MG63 (cell line): ENCODE measurements around the gene MAPK6. TPM values are rescaled to one million over a fixed set of nuclear protein-coding genes. Genes with fewer than 3 reads are reported as not detected.

Experiments
- DNase-seq: peaks from one replicate; pipeline ENCODE4 v3.0.0-alpha.2; 2020
- H3K27me3 ChIP-seq: fragments of 250-450 bp; sonication (Bioruptor Pico); 2 replicates; pipeline ENCODE4 v1.5.1; 2020; ENCODE audit warnings: mild to moderate bottlenecking, moderate library complexity
- H3K36me3 ChIP-seq: fragments of 250-450 bp; sonication (Bioruptor Pico); 2 replicates; pipeline ENCODE4 v1.5.1; 2020; ENCODE audit warnings: mild to moderate bottlenecking, moderate library complexity
- H3K4me3 ChIP-seq: fragments of 250-450 bp; sonication (Bioruptor Pico); 2 replicates; pipeline ENCODE4 v1.5.1; 2020; ENCODE audit warnings: mild to moderate bottlenecking, moderate library complexity
- H3K9me3 ChIP-seq: fragments of 250-450 bp; sonication (Bioruptor Pico); 2 replicates; pipeline ENCODE4 v1.5.1; 2020; ENCODE audit warnings: mild to moderate bottlenecking, moderate library complexity
- total RNA-seq: library from RNA; depleted of rRNA; stranded (reverse); fragments of >200 nt; shearing (Covaris generic); gene quantifications from 2 replicates; pipeline ENCODE4 v1.2.3, GENCODE V29; 2014; ENCODE audit warnings: low replicate concordance

MAPK6 gene
- total RNA-seq, 1 experiment from 2014 or later = 36.3 TPM

GRCh38 chr15:52005748-52006701 is 13.0 kb upstream of the MAPK6 start:
- DNase-seq = peak; percentile 45
- Histone ChIP-seq H3K27me3 (no peaks in the 10 kb centered on the region), H3K4me3 (no peak overlapping the region), H3K36me3 (no peaks in the 10 kb centered on the region), H3K9me3 (no peaks in the 10 kb centered on the region)

GRCh38 chr15:52006702-52007340 is 12.2 kb upstream of the MAPK6 start:
- no peaks in the 10 kb centered on the region for H3K9me3 ChIP-seq
- H3K4me3 ChIP-seq = no peak overlapping the region
- H3K27me3 ChIP-seq = no peaks in the 10 kb centered on the region
- no peaks in the 10 kb centered on the region for H3K36me3 ChIP-seq
- DNase-seq = no peak

GRCh38 chr15:52008359-52008697 is 10.7 kb upstream of the MAPK6 start:
- Histone ChIP-seq H3K4me3 (no peak overlapping the region), H3K36me3 (no peaks in the 10 kb centered on the region), H3K9me3 (no peaks in the 10 kb centered on the region), H3K27me3 (no peaks in the 10 kb centered on the region)
- DNase-seq = no peak

GRCh38 chr15:52008698-52009434 is 10.2 kb upstream of the MAPK6 start:
- no peaks in the 10 kb centered on the region for H3K27me3 ChIP-seq
- H3K36me3 ChIP-seq = no peaks in the 10 kb centered on the region
- no peaks in the 10 kb centered on the region for H3K9me3 ChIP-seq
- no peak for DNase-seq
- H3K4me3 ChIP-seq = no peak overlapping the region

- no peaks in the 10 kb centered on the region for H3K9me3 ChIP-seq
- H3K36me3 ChIP-seq = no peaks in the 10 kb centered on the region
- DNase-seq = peak; percentile 83
- no peak overlapping the region for H3K4me3 ChIP-seq
- H3K27me3 ChIP-seq = no peaks in the 10 kb centered on the region
Observed at GRCh38 chr15:52010633-52011595, 8.1 kb upstream of the MAPK6 start.

GRCh38 chr15:52011711-52012144 is 7.3 kb upstream of the MAPK6 start:
- Histone ChIP-seq H3K36me3 (no peaks in the 10 kb centered on the region), H3K27me3 (no peaks in the 10 kb centered on the region), H3K4me3 (no peak overlapping the region), H3K9me3 (no peaks in the 10 kb centered on the region)
- DNase-seq = no peak

GRCh38 chr15:52012210-52012609 is 6.8 kb upstream of the MAPK6 start:
- Histone ChIP-seq H3K9me3 (no peaks in the 10 kb centered on the region), H3K27me3 (no peaks in the 10 kb centered on the region), H3K36me3 (no peaks in the 10 kb centered on the region), H3K4me3 (no peak overlapping the region)
- DNase-seq = no peak

GRCh38 chr15:52013151-52013791 is 5.7 kb upstream of the MAPK6 start:
- H3K27me3 ChIP-seq = no peaks in the 10 kb centered on the region
- no peaks in the 10 kb centered on the region for H3K36me3 ChIP-seq
- no peak for DNase-seq
- H3K9me3 ChIP-seq = no peaks in the 10 kb centered on the region
- H3K4me3 ChIP-seq = no peak overlapping the region

- DNase-seq = no peak
- Histone ChIP-seq H3K4me3 (no peak overlapping the region), H3K36me3 (no peaks in the 10 kb centered on the region), H3K27me3 (no peaks in the 10 kb centered on the region), H3K9me3 (no peaks in the 10 kb centered on the region)
Observed at GRCh38 chr15:52014616-52015015, 4.4 kb upstream of the MAPK6 start.

GRCh38 chr15:52016316-52016715 is 2.7 kb upstream of the MAPK6 start:
- H3K36me3 ChIP-seq = peaks cover 4% of the 10 kb centered on the region; the same call in 1 of the 2 replicates
- H3K9me3 ChIP-seq = no peaks in the 10 kb centered on the region
- H3K4me3 ChIP-seq = no peak overlapping the region
- no peak for DNase-seq
- no peaks in the 10 kb centered on the region for H3K27me3 ChIP-seq

- no peak for DNase-seq
- H3K36me3 ChIP-seq = peaks cover 4% of the 10 kb centered on the region; the same call in 1 of the 2 replicates
- peak overlapping the region; percentile 60 for H3K4me3 ChIP-seq
- no peaks in the 10 kb centered on the region for H3K27me3 ChIP-seq
- H3K9me3 ChIP-seq = no peaks in the 10 kb centered on the region
Observed at GRCh38 chr15:52018244-52018643, 775 bp upstream of the MAPK6 start.

- H3K27me3 ChIP-seq = no peaks in the 10 kb centered on the region
- H3K4me3 ChIP-seq = peak overlapping the region; percentile 77
- peak; percentile 89 for DNase-seq
- H3K36me3 ChIP-seq = peaks cover 4% of the 10 kb centered on the region; the same call in 1 of the 2 replicates
- H3K9me3 ChIP-seq = no peaks in the 10 kb centered on the region
Observed at GRCh38 chr15:52019394-52020220, 588 bp downstream of the MAPK6 start.

- H3K36me3 ChIP-seq = peaks cover 4% of the 10 kb centered on the region; the same call in 1 of the 2 replicates
- no peak for DNase-seq
- H3K4me3 ChIP-seq = peak overlapping the region; percentile 77
- no peaks in the 10 kb centered on the region for H3K27me3 ChIP-seq
- no peaks in the 10 kb centered on the region for H3K9me3 ChIP-seq
Observed at GRCh38 chr15:52020221-52021085, 1.4 kb downstream of the MAPK6 start.

GRCh38 chr15:52021128-52021671 is 2.2 kb downstream of the MAPK6 start:
- peak; percentile 83 for DNase-seq
- no peaks in the 10 kb centered on the region for H3K9me3 ChIP-seq
- H3K27me3 ChIP-seq = no peaks in the 10 kb centered on the region
- H3K4me3 ChIP-seq = peak overlapping the region; percentile 77
- H3K36me3 ChIP-seq = peaks cover 6% of the 10 kb centered on the region; the same call in 1 of the 2 replicates
